Skin epidermis (tissue), 12 donors: Measurements from ENCODE around the gene CAV1.

Experiments used
- H3K27ac ChIP-seq, 21 experiments: fragments of 200-600 bp; sonication (generic) in 11 of 21; one replicate each; pipeline ENCODE4 v1.5.0; 2020; ENCODE audit warnings: mild to moderate bottlenecking in 3 of 21, inconsistent platforms in 2 of 21, moderate library complexity in 2 of 21
- H3K4me3 ChIP-seq, 7 experiments: fragments of 200-600 bp; sonication (generic) in 2 of 7; one replicate each; pipeline ENCODE4 v1.5.0; 2020; ENCODE audit warnings: inconsistent platforms in 2 of 7, mild to moderate bottlenecking in 2 of 7, moderate library complexity in 1 of 7

CAV1 gene

DNA sequence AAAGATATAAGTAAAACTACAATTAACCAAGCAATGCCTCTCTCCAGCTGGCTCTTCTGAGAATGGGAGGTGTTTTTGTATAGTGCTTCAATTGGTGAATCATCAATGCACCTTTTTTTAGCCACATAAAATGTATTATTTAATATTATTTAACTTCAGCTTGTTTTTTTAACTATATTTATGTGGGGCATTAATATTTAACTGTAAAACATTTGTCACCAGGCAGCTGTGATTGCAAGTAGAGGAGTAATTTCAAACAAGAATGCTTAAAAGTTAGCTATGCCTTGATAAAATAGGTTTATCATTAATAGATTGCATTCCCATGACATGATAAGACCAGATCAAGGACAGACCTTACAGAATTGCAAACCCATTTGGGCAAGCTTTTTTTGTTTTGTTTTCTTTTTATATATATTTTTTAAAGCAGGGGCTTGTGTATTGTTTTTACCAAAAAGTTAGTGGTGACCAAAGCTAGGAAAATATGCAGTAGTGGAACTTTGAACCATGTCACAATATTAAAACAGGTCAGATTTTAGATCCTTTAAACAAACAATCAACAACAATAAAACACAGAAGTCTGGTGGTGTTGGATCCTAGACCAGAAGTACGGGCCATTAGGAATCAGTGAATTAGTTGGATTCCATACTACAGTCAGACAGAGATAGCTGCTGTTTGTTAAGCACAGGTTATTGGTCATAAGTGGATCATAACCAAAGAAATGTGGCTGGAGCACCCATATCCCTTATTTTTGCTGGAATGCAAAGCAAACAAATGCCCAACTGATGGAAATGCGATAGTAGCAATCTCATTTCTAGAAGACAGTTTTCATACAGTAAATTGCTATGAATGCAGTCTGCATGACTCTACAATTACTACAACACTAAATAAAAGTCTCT lies 22.4 kb upstream of the CAV1 start:
- peak overlapping the region in 2 of 7 experiments; percentile 2 to 62 for H3K4me3 ChIP-seq
- H3K27ac ChIP-seq = peak overlapping the region in 2 of 21 experiments; percentile 10 to 60

DNA sequence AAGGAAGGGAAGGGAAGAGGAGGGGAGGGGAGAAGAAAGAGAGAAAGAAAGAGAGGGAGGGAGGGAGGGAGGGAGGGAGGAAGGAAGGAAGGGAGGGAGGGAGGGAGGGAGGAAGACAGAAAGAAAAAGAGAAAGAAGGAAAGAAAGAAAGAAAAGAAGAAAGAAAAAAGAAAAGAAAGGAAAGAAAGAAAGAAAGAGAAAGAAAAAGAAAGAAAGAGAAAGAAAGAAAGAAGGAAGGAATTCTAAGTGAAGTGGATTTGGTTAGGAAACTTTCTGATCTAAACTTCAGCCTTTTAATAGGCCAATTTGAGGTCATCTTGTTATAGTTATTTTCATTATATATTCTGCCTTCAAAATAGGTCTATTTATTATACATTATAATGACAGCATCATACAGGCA lies 21.0 kb upstream of the CAV1 start:
- H3K4me3 ChIP-seq = no peak overlapping the region
- H3K27ac ChIP-seq = no peak overlapping the region

DNA sequence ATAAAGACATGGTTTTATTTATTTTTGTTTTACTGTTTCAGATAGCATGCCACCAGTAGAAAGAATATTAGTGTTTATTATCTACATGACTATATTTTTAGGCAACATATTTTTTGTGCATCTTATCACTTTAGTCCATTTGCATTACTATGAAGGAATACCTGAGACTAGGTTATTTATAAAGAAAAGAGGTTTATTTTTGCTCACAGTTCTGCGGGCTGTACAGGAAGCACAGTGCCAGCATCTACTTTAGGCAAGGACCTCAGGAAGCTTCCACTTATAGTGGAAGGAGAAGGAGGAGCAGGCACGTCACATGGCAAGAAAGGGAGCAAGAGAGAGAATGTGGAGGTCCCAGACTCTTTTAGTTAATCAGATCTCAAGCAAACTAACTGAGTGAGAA lies 19.6 kb upstream of the CAV1 start:
- peak overlapping the region in 1 of 21 experiments; percentile 26 for H3K27ac ChIP-seq
- no peak overlapping the region for H3K4me3 ChIP-seq

DNA sequence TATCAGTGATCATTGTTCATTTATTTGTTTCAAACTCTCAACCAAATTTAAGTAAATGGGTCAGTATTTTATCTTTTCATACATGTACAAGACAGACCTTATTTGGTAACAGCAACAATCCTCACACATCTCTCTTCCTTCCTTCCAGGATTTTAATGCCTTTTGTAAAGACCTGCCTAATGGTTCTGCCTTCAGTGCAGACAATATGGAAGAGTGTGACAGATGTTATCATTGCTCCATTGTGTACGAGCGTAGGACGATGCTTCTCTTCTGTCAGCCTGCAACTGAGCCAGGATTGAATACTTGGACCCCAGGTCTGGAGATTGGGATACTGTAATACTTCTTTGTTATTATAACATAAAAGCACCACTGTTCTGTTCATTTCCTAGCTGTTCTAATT lies 19.0 kb upstream of the CAV1 start:
- no peak overlapping the region for H3K4me3 ChIP-seq
- no peak overlapping the region for H3K27ac ChIP-seq

DNA sequence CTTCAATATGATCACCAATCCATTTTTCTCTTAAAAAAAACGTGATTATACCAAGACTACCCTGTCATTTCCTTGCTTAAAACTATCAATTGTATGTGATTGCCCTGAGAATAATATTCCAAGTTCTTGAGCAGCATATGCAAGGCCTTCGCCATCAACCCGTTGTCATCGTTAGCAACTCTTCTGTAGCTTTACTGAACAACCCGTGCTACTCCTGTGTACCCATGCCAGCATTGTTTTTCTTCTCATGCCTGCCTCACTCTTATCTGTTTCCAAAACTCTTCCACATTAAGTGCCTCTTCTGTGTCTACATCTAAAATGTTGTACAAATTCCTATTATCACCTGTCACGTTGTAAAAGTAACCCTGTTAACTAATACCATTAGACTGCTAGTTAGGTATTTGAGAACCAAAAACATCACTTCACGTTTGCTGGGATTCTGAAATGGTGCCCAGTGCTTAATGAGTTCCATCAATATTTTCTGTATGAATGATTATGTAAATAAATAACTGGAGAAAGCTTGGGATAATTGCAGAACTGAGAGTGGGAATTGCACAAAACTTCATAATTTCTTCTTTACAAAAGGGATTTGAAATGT lies 14.8 kb upstream of the CAV1 start:
- no peak overlapping the region for H3K27ac ChIP-seq
- H3K4me3 ChIP-seq = no peak overlapping the region

DNA sequence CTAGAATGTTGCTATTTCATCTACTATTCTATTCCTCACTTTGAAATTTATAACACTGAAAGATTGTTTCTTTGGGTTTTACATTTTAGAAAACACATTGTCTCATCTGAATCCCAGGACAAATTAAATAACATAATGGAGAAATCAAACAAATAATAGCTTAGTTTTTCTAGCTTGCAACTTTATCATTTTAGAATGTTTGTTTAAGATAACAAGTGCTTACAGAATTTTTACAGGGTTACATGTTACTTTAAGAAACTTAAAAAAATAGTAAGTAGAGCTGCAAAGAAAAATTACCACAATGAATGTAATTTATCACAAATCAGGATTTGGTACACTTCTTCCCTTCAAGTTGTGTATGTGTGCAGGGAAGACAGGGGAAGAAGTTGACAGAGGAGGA lies 14.0 kb upstream of the CAV1 start:
- H3K4me3 ChIP-seq = no peak overlapping the region
- H3K27ac ChIP-seq = peak overlapping the region in 5 of 21 experiments; percentile 28 to 80 (median 77)

DNA sequence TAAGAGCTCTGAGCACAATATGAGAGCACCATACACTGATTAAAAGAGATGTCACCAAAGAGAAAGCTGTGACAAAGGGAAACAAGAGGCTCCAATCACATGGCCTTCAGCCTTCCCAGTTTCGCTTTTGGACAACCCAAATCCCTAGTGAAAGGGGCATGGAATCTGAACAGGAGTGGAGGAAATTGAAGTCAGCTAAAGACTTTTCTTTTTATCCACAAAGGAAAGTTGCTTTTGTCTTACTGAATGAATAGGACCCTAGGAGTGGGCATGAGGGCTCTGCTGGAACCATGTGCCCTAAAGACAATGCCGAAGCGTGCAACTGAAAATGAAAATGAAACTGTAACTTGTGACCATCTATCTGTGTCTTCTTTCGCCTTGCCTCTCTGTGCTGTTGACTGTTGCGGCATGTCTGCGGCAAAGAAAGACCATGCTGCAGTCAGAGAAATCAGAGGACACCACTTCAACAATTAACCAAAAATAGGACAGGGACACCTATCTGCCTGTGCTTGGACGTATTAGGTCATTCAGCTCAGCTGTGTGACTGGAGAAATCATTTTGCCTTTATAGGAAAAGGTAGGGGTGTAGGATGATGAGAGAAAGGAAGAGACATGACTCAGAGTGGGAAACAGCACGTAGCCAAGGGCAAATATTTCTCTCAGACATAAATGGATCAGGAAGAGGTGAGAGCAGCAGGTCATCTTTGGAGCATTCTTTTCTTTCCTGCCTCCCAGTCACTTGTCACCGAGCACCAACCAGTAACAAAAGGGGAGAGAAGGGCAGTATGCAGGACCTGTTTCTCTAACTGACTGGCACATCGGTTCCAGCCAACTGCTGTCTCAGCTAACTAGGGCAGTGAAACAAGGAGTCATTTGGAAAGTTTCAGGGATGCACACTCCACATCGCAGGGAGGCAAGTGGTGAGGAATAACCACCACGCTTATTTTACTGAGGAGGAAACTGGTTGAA lies 13.0 kb upstream of the CAV1 start:
- Histone ChIP-seq H3K27ac (peak overlapping the region in 18 of 21 experiments; percentile 7 to 80 (median 58)), H3K4me3 (peak overlapping the region; percentile 12 to 35 (median 24))

DNA sequence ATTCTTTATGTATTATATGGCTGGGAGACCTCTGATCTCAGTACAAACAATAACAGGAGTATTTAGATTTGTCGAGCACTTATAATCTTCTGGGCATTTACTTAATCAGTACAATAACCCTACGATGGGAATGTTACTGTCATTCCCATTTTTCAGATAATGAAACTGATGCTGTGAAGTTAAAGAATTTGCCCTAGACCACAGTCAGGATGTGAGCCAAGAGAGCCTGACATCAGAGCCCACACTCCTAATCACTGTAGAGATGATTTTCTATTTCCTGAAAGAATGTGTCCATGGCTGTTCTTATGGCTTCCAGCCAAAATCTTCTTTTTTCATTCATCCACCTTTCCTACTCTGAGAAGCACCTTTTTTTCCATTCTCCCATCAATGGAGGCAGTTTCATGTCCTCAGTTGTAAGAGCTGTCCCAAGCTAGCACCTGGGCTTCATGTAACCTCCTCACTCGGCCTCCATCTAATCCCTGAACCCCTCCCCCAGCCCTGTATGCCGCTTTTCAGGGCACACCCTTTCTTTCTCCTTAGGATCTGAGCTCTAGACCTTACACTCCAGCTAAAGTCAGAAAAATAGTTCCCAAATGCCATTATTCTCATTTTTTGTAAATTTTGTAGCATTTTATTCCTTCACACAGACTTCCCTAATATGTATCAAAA lies 12.2 kb upstream of the CAV1 start:
- H3K27ac ChIP-seq = peak overlapping the region in 14 of 21 experiments; percentile 22 to 80 (median 62)
- H3K4me3 ChIP-seq = peak overlapping the region in 4 of 7 experiments; percentile 18 to 35 (median 30)

DNA sequence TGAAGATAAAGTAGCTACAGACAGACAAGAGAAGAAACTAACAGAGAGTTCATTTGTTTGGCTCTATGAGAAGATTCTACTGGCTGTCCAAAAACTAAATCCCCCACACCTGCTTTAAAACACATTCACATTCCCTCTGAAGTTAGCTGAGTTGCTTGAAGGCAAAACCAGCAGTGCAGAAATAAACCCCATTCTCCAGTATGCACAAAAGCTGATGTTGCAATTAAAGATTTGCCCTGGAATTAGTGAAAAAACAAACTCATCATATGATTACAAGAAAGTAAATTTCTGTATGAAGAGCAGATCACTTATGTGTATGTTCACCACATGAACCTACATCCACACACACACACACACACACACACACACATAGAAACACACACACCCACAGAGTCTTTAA lies 9.3 kb upstream of the CAV1 start:
- H3K4me3 ChIP-seq = no peak overlapping the region
- no peak overlapping the region for H3K27ac ChIP-seq

DNA sequence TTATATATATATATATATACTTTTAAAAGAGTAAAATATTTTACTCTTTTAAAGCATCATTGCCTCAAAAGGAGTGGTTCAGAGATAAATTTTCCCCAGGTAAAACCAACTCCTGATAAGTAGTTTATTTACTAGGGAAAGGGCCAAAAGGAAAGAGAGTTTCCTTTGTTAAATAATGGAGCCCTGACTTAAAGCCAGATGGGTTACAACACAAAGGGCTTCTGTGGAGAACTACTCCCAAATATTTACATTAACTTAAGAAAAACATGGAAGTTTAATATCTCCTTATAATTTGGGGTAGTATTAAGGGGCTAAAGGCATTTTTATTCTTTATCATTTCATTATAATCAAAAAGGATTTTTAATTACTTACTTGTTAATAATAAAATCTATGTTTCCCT lies 8.5 kb upstream of the CAV1 start:
- Histone ChIP-seq H3K4me3 (no peak overlapping the region), H3K27ac (no peak overlapping the region)

DNA sequence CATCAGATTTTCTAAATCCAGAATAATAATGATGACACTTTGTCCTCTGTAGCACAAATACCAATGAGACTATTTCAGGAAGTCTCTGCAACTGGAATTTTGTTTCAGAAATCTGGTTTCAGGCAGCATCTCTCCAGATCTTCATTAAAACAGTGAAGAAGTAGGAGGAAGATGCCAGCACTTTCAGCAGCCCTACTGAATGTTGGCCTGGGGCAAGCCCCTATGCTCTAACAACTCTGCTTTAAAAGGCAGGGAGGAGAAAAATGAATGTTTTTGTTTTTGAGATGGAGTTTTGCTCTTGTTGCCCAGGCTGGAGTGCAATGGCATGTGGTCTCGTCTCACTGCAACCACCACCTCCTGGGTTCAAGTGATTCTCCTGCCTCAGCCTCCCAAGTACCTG lies 7.2 kb upstream of the CAV1 start:
- no peak overlapping the region for H3K4me3 ChIP-seq
- H3K27ac ChIP-seq = no peak overlapping the region

DNA sequence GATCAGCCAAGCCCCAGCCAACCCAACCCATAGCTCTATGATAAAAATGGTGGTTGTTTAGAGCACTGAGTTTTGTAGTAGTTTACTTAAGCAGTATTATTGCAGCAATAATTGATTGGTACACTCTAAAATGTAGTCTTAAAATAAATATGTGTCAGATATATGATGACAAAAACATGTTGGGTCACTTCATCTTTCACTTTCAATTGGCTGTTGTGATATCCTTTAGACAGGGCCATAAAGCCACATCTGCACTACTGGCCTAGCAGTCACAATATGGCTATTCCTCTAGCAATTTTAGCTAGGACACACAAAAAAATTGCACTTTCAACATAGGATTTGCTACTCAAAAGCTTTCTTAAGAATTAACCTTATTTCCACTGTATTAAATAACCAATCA lies 5.9 kb upstream of the CAV1 start:
- Histone ChIP-seq H3K4me3 (no peak overlapping the region), H3K27ac (no peak overlapping the region)

DNA sequence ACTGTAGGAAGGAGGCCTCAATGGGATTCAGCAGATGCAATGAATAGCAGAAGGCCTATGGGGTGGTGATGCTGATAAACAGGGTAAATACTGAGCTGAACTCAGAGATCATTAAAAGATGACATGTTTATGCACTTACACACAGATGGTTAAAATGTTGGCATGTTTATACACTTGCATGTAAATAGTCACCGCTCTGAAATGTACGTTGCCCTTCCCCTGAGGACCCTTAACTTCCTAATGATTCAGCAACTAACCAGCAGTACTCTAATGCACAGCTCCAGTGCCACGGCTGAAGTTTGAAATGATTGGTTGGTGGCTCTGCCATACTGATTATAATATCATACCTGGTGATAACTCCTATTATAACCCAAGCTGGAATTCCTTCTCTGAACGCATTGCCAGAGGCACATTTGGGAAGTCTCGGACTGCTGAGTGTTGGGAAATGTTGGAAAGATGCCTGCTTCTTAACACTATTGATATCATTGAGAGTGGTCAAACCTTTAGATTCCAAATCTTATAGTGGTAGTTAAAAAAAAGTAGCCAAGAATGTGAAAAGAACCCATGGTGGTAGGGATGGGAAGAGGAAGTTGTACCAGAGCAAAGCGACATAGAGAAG lies 3.7 kb upstream of the CAV1 start:
- H3K27ac ChIP-seq = peak overlapping the region in 15 of 21 experiments; percentile 9 to 96 (median 37)
- H3K4me3 ChIP-seq = no peak overlapping the region

DNA sequence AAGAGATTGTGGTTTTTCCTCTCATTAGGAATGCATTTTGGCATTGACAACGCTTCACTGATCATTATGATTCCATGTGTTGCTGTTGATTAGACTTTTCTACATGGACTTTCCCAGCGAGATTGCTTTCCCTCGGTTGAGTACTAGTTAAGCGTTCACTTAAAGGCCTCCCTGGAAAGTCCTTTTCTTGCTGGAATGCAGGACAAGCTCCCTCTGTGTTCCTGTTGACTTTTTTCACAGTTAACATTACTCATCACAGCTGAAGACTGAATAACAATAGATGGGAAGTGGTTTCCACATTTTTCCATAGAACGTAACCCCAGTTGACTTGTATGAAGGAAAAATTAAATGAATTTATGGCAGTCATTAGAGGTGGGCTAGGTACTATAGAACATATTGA lies 2.6 kb upstream of the CAV1 start:
- Histone ChIP-seq H3K4me3 (no peak overlapping the region), H3K27ac (peak overlapping the region in 16 of 21 experiments; percentile 5 to 96 (median 64))

DNA sequence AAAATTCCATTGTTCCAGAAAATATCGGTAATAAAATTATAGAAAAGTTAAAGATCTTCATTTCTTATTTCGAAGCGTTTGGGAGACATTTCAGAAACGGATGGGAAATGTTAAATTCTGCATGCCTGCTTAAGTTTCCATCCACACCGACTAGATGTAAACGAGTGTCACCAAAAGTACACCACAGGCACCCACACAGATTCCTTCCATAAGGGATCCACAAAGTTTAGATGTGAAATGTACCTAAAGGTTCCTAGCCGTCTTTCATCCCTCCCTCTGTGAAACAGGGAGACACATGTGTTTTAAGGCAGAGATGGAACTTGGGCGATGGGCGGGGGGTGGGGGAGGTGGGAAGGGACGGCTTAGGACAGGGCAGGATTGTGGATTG lies 621 bp upstream of the CAV1 start:
- H3K27ac ChIP-seq = peak overlapping the region in 17 of 21 experiments; percentile 78 to 96 (median 88)
- peak overlapping the region in 6 of 7 experiments; percentile 40 to 56 (median 51) for H3K4me3 ChIP-seq

DNA sequence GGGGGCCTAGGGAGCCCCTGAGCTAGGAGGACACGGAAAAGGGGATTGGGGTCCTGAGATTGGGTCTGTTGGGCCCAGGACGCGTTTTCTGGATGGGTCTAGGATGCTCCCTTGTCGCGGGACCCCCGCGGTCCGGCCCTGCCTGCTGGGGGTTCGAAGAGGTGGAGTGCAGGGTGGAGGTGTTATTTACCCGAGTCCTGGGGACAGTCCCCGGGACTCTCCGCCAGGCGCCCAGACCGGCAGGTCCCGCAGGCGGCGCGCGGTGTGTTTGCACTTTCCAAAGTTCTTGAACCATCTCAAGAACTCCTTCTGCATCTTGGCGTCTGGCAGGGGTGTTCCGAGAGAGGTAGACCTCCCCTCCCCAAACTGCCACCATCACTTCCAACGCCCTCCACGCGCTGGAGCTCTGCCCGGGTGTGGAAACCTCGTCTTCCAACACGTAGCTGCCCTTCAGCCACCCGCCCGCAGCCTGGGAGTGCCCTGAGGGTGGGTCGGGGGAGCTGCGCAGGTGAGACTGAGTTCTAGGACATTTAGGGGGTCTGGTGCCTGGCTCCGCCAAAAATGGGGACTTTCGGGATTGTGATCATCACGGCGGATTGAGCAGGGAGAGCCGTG lies 569 bp downstream of the CAV1 start:
- H3K27ac ChIP-seq = peak overlapping the region; percentile 46 to 96 (median 86)
- H3K4me3 ChIP-seq = peak overlapping the region; percentile 39 to 56 (median 50)

DNA sequence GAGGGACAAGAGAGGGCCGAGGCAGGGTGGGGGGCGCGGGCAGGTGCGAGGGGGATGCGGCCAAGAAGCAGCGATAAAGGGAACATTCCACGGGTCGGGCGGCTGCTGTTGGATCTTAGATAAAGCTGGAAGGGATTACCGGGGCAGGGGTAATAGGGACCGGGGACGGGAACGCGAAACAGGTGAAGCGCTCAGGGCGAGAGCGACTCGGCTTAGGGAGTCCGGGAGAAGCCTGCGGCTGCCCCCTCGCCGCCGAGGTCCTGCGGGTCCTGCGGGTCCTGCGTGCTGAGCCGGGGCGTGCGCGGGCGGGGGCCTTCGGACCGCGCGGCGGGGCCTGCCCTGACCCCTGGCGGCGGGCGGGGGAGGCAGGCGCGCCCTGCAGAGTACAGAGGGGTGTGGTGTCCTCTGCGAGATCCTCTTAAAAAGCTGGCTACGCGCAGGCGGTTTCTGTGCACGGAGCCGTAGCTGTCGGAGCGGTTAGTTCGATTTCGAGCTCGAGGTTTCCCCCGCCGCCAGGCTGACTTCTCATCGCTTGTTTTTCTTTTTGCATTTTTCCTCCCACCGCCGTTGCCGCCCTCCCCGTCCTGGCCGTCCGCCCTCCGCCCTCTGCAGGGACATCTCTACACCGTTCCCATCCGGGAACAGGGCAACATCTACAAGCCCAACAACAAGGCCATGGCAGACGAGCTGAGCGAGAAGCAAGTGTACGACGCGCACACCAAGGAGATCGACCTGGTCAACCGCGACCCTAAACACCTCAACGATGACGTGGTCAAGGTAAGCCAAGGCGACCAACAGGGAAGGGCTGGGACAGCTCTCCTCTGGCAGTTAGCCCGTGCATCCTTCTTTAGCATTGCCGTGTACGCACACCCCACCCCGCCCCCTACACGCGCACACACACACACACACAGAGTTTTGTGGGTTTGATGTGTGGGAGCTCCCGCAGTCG lies 1.4 kb downstream of the CAV1 start:
- peak overlapping the region; percentile 39 to 56 (median 50) for H3K4me3 ChIP-seq
- H3K27ac ChIP-seq = peak overlapping the region; percentile 46 to 96 (median 86)
